Liver (tissue), 9 donors: ENCODE results near the gene KCNMB2. TPM values are rescaled to one million over a fixed set of nuclear protein-coding genes. Genes with fewer than 3 reads are reported as not detected.

Experiments used
- DNase-seq: peaks from one replicate; pipeline ENCODE4 v3.0.0-alpha.2; 2017; ENCODE audit warnings: low spot score
- H3K27ac ChIP-seq, 2 donors: one replicate each; pipeline ENCODE4 v1.7.0; 2013; ENCODE audit warnings: inconsistent platforms in 2 of 2, low read length in 2 of 2, control low read depth in 1 of 2, low read depth in 1 of 2, mild to moderate bottlenecking in 1 of 2
- H3K27me3 ChIP-seq, 4 donors: one replicate each; pipeline versions ENCODE4 v1.6.1 to v1.7.0; 2013; ENCODE audit warnings: low read length in 3 of 4, inconsistent platforms in 1 of 4, mild to moderate bottlenecking in 1 of 4, moderate library complexity in 1 of 4; ENCODE audit not compliant: control insufficient read depth in 4 of 4, insufficient read depth in 4 of 4
- H3K36me3 ChIP-seq, 4 donors: one replicate each; pipeline versions ENCODE4 v1.6.1 to v1.7.0; 2013; ENCODE audit warnings: low read length in 3 of 4, mild to moderate bottlenecking in 3 of 4, low read depth in 1 of 4, moderate library complexity in 1 of 4; ENCODE audit not compliant: control insufficient read depth in 4 of 4, insufficient read depth in 3 of 4
- H3K4me1 ChIP-seq, 4 donors: one replicate each; pipeline versions ENCODE4 v1.6.1 to v1.7.0; 2013; ENCODE audit warnings: low read length in 3 of 4, mild to moderate bottlenecking in 3 of 4, moderate library complexity in 1 of 4; ENCODE audit not compliant: control insufficient read depth in 4 of 4, insufficient read depth in 4 of 4
- H3K4me3 ChIP-seq, 3 donors: one replicate each; pipeline versions ENCODE4 v1.6.1 to v1.7.0; 2013; ENCODE audit warnings: low read length in 3 of 3, control low read depth in 1 of 3, low read depth in 1 of 3, mild to moderate bottlenecking in 1 of 3
- H3K9ac ChIP-seq, 2 donors: one replicate each; pipeline ENCODE4 v1.7.0; 2013; ENCODE audit warnings: low read length in 2 of 2, mild to moderate bottlenecking in 2 of 2, moderate library complexity in 2 of 2, control low read depth in 1 of 2, low read depth in 1 of 2
- H3K9me3 ChIP-seq, 4 donors: one replicate each; pipeline versions ENCODE4 v1.6.1 to v1.7.0; 2013; ENCODE audit warnings: low read length in 3 of 4; ENCODE audit not compliant: control insufficient read depth in 4 of 4
- EGR1 ChIP-seq, 2 donors: IDR thresholded peaks; 2 replicates each; pipeline ENCODE4 v1.6.1; 2016 to 2018; ENCODE audit warnings: antibody characterized with exemption in 2 of 2, low read depth in 2 of 2
- GABPA ChIP-seq, 2 donors: IDR thresholded peaks in 1 of 2; conservative IDR thresholded peaks in 1 of 2; 2 replicates each; pipeline ENCODE4 v1.6.1; 2016; ENCODE audit warnings: antibody characterized with exemption in 2 of 2, mild to moderate bottlenecking in 1 of 2, moderate library complexity in 1 of 2
- HNF4G ChIP-seq: IDR thresholded peaks from 2 replicates; pipeline ENCODE4 v1.6.1; 2016; ENCODE audit warnings: antibody characterized with exemption
- YY1 ChIP-seq: IDR thresholded peaks from 2 replicates; pipeline ENCODE4 v1.6.1; 2016; ENCODE audit warnings: antibody characterized with exemption, mild to moderate bottlenecking
- WGBS: extraction: QIAGEN DNeasy Blood & Tissue Kit; methylation state at CpG from one replicate; pipeline ENCODE4 v1.1.7; 2013; 5-methylcytosine and 5-hydroxymethylcytosine counted together
- polyA plus RNA-seq, 2 donors: library from polyadenylated mRNA; stranded (reverse) in 1 of 2; unstranded in 1 of 2; fragments of 200-250 nt in 1 of 2; fragments of >200 nt in 1 of 2; fragmentation: Nextera tagmentation in 1 of 2; extraction: Ambion mirVana in 1 of 2; gene quantifications; one replicate each; pipeline versions ENCODE4 v1.2.1 to v1.2.3, GENCODE V29; 2013 to 2015
- total RNA-seq, 2 donors: library from RNA; depleted of rRNA; stranded (reverse); fragments of >200 nt; gene quantifications; one replicate each; pipeline ENCODE4 v1.2.3, GENCODE V29; 2014
- TF ChIP-seq, protein P1 (sequence below): IDR thresholded peaks from 2 replicates; pipeline ENCODE4 v1.6.1; 2016; ENCODE audit warnings: antibody characterized with exemption
- TF ChIP-seq, protein P2 (sequence below): IDR thresholded peaks from 2 replicates; pipeline ENCODE4 v1.6.1; 2016; ENCODE audit warnings: antibody characterized with exemption, mild to moderate bottlenecking
- TF ChIP-seq, protein P3 (sequence below): IDR thresholded peaks from 2 replicates; pipeline ENCODE4 v1.6.1; 2016; ENCODE audit warnings: antibody characterized with exemption
- TF ChIP-seq, protein P4 (sequence below): IDR thresholded peaks from 2 replicates; pipeline ENCODE4 v1.6.1; 2016; ENCODE audit warnings: antibody characterized with exemption
- donor health status: healthy.
- donor health status: healthy.
- donor health status: healthy.
- donor health status: healthy.
- donor health status: healthy.

Gene KCNMB2
- total and polyA plus RNA-seq, 4 donors, result 0.08 to 0.33 (median 0.16) TPM; not detected in 1

DNA sequence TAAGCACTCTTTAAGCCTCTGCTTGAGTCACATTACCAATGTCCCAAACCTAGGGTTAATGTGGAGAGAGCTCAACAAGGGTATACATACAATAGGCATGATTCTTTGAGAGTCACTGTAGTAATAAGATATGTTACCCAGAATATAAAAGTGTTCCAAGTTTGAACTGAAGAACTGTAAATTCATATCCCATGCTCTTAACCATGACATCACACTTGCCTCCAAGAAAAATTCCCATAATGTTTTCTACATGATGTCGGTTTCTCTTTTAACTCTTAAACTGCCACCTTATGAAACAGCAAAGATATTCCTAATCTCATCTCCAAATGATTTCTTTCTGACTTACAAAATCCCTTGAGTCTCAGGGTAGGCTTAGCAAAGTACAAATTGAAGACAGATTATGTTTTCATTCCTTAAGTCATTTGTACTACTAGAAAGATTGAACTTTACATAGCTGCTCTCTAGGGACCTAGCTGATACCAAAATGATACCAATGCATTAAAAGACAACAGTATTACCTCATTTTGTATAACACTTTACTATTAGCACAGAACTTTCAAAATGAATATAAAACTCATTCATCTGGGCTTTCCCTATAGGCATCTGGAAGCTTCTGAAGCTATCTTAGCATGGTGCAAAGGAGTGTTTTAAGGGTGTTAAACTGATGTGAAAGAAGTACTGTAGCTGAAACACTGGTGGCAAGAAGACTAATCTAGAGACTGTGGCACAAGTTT is 127.1 kb downstream of the KCNMB2 start:
- no peak for DNase-seq
- no peak overlapping the region for H3K4me3 ChIP-seq

GRCh38 chr3:178665747-178666146 is 129.5 kb downstream of the KCNMB2 start:
- Histone ChIP-seq H3K9me3 (no peaks in the 10 kb centered on the region), H3K4me3 (no peak overlapping the region), H3K4me1 (no peaks in the 10 kb centered on the region), H3K27ac (no peak overlapping the region), H3K27me3 (no peaks in the 10 kb centered on the region), H3K9ac (no peak overlapping the region), H3K36me3 (no peaks in the 10 kb centered on the region)
- DNase-seq, result no peak
- TF ChIP-seq, protein P1, sequence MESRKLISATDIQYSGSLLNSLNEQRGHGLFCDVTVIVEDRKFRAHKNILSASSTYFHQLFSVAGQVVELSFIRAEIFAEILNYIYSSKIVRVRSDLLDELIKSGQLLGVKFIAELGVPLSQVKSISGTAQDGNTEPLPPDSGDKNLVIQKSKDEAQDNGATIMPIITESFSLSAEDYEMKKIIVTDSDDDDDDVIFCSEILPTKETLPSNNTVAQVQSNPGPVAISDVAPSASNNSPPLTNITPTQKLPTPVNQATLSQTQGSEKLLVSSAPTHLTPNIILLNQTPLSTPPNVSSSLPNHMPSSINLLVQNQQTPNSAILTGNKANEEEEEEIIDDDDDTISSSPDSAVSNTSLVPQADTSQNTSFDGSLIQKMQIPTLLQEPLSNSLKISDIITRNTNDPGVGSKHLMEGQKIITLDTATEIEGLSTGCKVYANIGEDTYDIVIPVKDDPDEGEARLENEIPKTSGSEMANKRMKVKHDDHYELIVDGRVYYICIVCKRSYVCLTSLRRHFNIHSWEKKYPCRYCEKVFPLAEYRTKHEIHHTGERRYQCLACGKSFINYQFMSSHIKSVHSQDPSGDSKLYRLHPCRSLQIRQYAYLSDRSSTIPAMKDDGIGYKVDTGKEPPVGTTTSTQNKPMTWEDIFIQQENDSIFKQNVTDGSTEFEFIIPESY, result no peak
- no peak for TF ChIP-seq EGR1 (IDR thresholded peaks at IDR 0.05; ENCODE audit: low read depth in 2 of 2)
- no peak for TF ChIP-seq HNF4G
- TF ChIP-seq, protein P2, sequence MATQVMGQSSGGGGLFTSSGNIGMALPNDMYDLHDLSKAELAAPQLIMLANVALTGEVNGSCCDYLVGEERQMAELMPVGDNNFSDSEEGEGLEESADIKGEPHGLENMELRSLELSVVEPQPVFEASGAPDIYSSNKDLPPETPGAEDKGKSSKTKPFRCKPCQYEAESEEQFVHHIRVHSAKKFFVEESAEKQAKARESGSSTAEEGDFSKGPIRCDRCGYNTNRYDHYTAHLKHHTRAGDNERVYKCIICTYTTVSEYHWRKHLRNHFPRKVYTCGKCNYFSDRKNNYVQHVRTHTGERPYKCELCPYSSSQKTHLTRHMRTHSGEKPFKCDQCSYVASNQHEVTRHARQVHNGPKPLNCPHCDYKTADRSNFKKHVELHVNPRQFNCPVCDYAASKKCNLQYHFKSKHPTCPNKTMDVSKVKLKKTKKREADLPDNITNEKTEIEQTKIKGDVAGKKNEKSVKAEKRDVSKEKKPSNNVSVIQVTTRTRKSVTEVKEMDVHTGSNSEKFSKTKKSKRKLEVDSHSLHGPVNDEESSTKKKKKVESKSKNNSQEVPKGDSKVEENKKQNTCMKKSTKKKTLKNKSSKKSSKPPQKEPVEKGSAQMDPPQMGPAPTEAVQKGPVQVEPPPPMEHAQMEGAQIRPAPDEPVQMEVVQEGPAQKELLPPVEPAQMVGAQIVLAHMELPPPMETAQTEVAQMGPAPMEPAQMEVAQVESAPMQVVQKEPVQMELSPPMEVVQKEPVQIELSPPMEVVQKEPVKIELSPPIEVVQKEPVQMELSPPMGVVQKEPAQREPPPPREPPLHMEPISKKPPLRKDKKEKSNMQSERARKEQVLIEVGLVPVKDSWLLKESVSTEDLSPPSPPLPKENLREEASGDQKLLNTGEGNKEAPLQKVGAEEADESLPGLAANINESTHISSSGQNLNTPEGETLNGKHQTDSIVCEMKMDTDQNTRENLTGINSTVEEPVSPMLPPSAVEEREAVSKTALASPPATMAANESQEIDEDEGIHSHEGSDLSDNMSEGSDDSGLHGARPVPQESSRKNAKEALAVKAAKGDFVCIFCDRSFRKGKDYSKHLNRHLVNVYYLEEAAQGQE, result no peak
- WGBS, result 70% methylated on average over 4 of the region's 4 CpGs

More for the DNA sequence above, 127.1 kb downstream of the KCNMB2 start:
- no peaks in the 10 kb centered on the region for H3K9me3 ChIP-seq
- 69% methylated on average over 1 of the region's 1 CpG for WGBS
- H3K36me3 ChIP-seq, result no peaks in the 10 kb centered on the region
- no peaks in the 10 kb centered on the region for H3K4me1 ChIP-seq
- TF ChIP-seq, protein P3, sequence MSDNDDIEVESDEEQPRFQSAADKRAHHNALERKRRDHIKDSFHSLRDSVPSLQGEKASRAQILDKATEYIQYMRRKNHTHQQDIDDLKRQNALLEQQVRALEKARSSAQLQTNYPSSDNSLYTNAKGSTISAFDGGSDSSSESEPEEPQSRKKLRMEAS, result no peak
- TF ChIP-seq GABPA (IDR thresholded peaks at IDR 0.05 in 1 of 2, conservative IDR thresholded peaks at IDR 0.05 in 1 of 2) (no peak), HNF4G (no peak), YY1 (no peak)
- TF ChIP-seq, protein P4, sequence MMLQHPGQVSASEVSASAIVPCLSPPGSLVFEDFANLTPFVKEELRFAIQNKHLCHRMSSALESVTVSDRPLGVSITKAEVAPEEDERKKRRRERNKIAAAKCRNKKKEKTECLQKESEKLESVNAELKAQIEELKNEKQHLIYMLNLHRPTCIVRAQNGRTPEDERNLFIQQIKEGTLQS, result no peak
- TF ChIP-seq, protein P1, result no peak
- H3K9ac ChIP-seq, result no peak overlapping the region
- no peak overlapping the region for H3K27ac ChIP-seq
- H3K27me3 ChIP-seq, result no peaks in the 10 kb centered on the region
